Measurements from ENCODE around the gene DAZAP1.
"Not testable (repeated sequence)": the region's sequence is repeated elsewhere in the genome, so short reads cannot be mapped to it uniquely, and the experiment has no call there.

Gene DAZAP1

GRCh38 chr19:1426736-1427135 lies 19.4 kb downstream of the DAZAP1 start:
- no peak for DNase-seq

GRCh38 chr19:1427221-1427920 lies 20.0 kb downstream of the DAZAP1 start:
- no peak for DNase-seq

DNA sequence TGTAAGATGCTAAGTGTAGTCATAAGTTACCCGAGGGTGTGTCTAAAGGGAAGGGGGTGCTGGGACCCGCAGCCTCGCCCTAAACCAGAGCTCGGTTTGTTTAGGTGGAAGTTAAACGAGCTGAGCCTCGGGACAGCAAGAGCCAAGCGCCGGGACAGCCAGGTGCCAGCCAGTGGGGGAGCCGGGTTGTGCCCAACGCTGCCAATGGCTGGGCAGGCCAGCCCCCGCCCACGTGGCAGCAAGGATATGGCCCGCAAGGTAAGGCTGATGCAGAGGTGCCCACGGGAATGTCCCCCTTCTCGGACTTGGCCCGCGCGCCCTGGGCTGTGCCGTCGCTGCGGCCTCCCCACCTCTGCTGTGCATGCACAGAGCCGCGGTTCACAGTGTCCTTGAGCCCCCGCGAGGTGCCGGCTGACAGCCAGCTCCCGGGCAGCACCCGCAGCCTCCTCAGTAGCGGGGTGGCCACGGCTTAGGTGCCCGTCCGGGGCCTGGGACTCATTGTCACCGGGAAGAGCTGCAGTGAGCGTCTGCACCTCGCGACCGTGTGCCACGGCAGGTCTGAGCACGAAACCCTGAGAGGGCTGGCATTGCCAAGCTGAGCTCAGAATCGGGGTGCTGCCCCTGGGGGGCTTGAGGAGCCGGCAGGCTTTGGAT lies 21.5 kb downstream of the DAZAP1 start:
- no peak for DNase-seq

DNA sequence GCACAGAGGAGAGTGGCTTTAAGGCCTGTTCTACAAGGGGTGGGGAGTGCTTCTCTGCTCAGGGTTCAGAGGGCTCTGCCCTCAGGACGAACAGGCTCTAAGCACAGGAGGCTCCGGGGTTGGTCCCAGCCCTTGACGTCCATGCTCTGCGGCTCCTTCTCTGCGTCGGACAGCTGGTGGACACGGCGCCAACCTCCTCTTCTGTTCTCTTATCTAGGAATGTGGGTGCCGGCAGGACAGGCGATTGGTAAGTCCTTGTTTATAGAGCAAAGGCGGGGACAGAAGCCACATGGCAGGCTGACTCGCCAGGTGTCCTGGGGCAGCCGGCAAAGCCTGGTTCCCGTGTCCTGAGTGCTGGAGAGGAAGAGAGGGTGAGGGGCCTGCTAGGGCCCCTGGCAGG lies 22.4 kb downstream of the DAZAP1 start:
- no peak for DNase-seq

GRCh38 chr19:1430246-1430645 lies 22.9 kb downstream of the DAZAP1 start:
- DNase-seq: no peak

DNA sequence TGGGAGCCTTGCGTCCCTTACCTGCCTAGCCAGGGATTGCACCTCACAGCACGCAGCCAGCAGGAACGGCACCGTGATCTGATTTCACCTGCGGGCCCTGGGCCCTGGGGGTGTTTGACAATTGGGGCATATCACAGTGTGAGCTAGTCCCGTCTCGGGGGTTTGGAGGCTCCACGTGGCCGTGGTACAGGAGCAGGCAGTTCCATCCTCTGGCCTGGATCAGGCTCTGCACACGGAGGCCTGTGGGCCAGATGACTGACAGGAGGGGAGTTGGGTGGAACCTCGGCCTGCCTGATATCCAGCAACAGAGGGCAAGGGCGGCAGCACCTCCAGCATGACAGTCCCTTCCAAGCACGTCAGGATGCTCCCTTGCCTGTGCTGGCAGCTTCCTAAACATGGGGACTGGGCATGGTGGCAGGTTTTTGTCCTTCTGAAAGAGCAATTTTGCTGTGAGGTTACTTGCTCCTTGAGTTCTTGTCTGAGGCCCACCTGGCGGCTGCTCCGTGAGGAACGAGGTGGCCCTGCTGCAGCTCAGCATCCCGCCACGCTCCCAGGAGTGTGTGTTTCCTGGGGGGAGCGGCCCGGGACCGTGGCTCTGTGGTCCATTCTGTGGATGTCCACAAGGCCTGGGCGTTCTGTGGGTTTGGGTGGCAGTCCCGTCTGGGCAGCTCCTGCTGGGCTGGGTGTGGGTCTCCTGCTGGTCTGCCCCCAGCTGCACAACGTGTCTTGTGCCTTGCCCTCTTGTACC lies 24.5 kb downstream of the DAZAP1 start:
- DNase-seq: no peak

- DNase-seq: no peak
These were observed 25.1 kb downstream of the DAZAP1 start for GRCh38 chr19:1432507-1432887.

- DNase-seq: no peak
These were observed 26.0 kb downstream of the DAZAP1 start for GRCh38 chr19:1433119-1434039.

- DNase-seq: no peak
These were observed 26.6 kb downstream of the DAZAP1 start for GRCh38 chr19:1434040-1434366.

- DNase-seq: no peak
These were observed 27.2 kb downstream of the DAZAP1 start for GRCh38 chr19:1434577-1435060.

DNA sequence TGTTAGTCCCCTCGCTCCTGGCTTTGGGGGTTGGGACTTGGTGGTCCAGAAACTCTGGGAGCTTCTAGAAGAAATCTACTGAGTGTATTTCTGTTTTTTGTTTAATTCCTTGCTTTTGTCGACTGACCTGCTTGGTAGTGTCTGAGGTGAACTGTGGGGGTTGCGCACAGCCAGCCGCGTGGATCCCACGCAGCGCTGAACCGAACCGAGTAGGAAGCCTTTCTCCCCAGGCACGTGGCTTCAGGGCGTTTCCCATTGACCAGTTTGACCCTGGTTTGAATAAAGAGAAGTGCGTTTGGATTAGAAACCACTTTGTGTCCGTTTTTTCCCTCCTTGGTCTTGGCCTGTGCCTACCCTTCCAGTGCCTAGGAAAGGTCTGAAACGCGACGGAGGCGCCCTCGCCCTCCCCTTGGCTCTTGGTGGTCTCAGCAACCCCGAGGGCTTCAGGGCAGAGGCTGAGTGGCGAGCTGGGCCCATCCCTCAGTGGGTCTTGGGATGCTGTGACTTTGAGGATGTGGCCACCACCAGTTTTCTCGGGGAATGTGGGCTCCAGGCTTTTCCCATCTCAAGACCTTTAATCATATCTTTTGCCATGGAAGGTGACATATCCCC lies 28.1 kb downstream of the DAZAP1 start:
- DNase-seq: no peak

DNA sequence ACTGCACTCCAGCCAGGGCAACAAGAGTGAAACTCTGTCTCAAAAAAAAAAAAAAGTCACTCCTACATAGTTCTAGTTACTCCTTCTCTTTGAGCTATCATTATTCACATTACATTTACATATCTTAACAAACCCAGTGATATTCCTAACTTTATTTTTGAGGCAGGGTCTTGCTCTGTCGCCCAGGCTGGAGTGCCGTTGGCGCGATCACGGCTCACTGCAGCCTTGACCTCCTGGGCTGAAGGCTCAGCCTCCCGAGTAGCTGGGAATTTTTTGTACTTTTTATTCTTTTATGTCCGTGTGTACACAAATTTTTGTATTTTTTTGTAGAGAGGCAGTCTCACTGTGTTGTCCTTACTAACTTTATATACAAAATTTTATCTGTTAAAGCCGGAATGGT lies 30.2 kb downstream of the DAZAP1 start:
- DNase-seq: no peak

- DNase-seq: peak; percentile 78
These were observed 30.9 kb downstream of the DAZAP1 start, which contains the start of gene RPS15 for GRCh38 chr19:1438035-1438932. TSS of gene RPS15 (plus strand) at chr19:1438396. CDS start at chr19:1438426, 30 bp downstream.

DNA sequence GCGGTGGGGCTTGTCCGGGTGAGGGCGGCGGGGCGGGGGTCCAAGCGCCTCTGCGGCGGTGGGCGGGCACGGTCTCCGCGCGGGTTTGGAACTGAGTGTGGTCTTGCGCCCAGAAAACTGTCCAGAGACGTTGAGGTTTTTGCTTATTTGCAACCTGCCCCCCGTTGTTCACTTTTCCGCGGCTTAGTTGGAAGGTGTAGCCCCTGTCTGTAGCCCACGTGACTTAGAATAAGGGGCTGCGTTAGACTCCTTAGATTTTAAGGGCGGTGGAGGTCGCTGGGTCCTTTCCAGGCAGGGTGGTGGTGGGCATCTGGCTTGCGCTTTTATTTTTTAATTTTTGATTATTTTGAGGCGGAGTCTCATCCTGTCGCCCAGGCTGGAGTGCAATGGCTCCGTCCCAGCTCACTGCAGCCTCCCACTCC lies 31.6 kb downstream of the DAZAP1 start:
- DNase-seq: no peak

DNA sequence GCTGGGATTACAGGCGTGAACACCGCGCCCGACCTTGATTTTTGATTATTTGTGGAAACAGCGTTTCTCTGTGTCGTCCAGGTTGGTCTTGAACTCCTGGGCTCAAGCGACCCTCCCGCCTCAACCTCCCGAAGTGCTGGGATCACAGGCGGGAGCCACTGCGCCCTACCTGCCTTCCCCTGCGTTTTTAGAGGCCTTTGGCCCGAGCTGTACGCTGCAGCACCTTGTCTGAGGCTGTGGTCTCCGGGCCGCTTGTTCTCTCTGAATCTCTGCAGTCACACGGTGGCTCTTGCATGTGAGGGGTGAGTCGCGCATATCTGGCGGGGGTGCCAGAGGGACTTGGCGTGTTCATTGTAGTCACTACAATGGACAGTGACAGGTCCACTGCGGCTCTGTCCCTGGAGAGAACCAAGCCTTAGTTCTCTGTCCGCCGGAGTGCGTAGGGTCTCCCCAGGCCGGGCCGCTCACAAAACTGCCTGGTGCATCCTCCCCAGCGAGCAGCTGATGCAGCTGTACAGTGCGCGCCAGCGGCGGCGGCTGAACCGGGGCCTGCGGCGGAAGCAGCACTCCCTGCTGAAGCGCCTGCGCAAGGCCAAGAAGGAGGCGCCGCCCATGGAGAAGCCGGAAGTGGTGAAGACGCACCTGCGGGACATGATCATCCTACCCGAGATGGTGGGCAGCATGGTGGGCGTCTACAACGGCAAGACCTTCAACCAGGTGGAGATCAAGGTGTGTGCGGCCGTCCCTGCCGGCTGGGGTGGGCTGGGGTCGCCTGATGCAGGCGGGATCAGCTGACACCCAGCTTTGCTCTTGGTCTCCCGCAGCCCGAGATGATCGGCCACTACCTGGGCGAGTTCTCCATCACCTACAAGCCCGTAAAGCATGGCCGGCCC lies 32.4 kb downstream of the DAZAP1 start:
- not testable (repeated sequence) for DNase-seq

DNA sequence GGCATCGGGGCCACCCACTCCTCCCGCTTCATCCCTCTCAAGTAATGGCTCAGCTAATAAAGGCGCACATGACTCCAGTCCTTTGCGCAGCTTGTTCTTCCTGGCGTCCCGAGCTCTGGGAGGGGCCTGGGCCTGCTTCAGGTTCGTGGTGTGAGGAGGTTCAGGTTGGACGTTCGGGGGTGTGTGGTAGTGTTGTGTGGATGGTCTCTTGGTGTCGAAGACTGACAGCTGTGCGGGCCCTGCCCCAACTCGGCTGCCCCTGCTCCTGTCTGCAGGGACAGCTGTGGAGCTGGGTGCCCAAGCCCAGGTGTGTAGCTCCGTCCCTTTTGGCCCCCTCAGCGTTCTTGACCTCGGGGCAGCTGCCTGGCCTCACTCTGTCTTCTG lies 33.0 kb downstream of the DAZAP1 start:
- DNase-seq: no peak

DNA sequence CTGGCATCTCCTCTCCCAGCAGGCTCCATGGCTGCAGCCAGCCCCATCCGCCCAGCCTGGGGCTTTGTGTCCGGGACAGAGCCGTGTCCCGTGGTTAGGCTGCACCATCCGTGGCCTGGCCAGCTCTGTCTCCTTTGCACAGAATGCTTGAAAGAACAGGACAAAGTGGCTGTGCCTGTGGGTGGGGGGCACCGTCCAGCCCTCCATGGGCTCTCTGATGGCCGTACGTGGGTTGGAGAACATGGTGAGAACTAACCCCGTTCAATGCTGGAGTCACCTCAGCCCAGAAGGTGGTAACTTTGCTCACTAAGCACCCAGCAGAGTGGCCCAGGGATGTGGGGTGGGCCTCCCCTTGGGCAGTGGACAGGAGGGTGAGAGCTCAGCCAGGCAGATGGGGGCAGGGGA lies 33.6 kb downstream of the DAZAP1 start:
- DNase-seq: no peak

- no peak for DNase-seq
These were observed 34.5 kb downstream of the DAZAP1 start for GRCh38 chr19:1441677-1442438.

DNA sequence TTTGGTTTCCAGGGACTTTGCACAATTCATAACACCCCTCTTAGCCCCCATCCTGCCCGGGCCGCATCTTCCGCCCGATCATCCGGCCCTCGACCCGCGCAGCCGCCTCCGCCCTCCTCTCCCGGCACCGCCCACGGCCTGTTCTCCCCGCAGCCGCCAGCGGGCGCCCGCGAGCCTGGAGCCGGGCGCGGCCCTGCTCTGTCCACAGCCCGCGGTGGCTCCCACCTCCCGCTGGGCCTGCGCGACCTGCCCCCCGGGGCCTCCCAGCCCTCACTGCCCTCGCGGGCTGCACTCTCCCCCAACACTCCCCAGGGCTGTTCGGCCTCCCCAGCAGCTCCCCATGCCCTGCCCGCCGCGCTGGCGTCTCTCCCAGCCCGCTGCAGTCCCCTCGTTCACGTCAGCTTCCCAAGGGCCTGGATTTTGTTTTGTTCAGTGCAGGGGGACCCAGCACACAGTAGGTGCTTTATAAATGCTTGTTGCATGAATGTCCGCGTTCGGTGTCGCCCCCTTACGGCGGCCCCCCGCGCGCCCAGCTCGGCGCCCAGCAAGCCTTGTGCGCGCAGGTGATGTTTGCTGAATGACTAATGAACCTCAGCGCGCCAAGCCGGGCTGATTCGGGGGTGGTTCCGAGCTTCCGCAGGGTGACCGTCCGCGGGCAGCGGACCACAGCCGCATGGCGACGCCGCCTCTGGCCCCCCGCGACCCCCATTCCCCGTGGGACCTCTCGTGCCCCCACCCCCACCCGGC lies 38.0 kb downstream of the DAZAP1 start:
- DNase-seq: no peak
